CD14-positive monocyte (primary cell): ENCODE data around the gene JARID2. TPM values are rescaled to one million over a fixed set of nuclear protein-coding genes. Genes with fewer than 3 reads are reported as not detected.

Experiments used
- DNase-seq, 3 donors: peaks; one replicate each; pipeline ENCODE4 v3.0.0-alpha.2; 2011 to 2022
- H2AFZ ChIP-seq: 2 replicates; pipeline ENCODE4 v1.6.0; 2012; ENCODE audit warnings: mild to moderate bottlenecking, low read depth, low read length, inconsistent platforms; ENCODE audit not compliant: insufficient read depth, poor library complexity, severe bottlenecking
- H3K27ac ChIP-seq, 2 donors: 1 replicate in 1 of 2; 2 replicates in 1 of 2; pipeline ENCODE4 v1.5.1; 2012 to 2013; ENCODE audit warnings: low read length in 2 of 2, control low read depth in 1 of 2, inconsistent platforms in 1 of 2, low read depth in 1 of 2, mild to moderate bottlenecking in 1 of 2
- H3K27me3 ChIP-seq, 2 donors: one replicate each; pipeline versions ENCODE4 v1.6.0 to v1.6.1; 2011 to 2013; ENCODE audit warnings: low read length in 2 of 2; ENCODE audit not compliant: control insufficient read depth in 2 of 2, insufficient read depth in 2 of 2
- H3K36me3 ChIP-seq, 2 donors: replicated peaks in 1 of 2; 1 replicate in 1 of 2; 2 replicates in 1 of 2; pipeline versions ENCODE4 v1.5.1 to v1.6.1; 2012 to 2013; ENCODE audit warnings: low read length in 2 of 2, control low read depth in 1 of 2, inconsistent platforms in 1 of 2, mild to moderate bottlenecking in 1 of 2; ENCODE audit not compliant: insufficient read depth in 2 of 2, control insufficient read depth in 1 of 2
- H3K4me1 ChIP-seq, 2 donors: 1 replicate in 1 of 2; 2 replicates in 1 of 2; pipeline versions ENCODE4 v1.5.1 to v1.6.1; 2012 to 2013; ENCODE audit warnings: low read length in 2 of 2, control low read depth in 1 of 2, inconsistent platforms in 1 of 2, mild to moderate bottlenecking in 1 of 2, moderate library complexity in 1 of 2; ENCODE audit not compliant: insufficient read depth in 2 of 2, control insufficient read depth in 1 of 2
- H3K4me2 ChIP-seq: replicated peaks from 2 replicates; pipeline ENCODE3; 2012; ENCODE audit warnings: low read length, moderate library complexity, mild to moderate bottlenecking; ENCODE audit not compliant: poor library complexity, severe bottlenecking; ENCODE audit errors: extremely low read depth
- H3K4me3 ChIP-seq, 3 experiments: fragments of 200-600 bp in 1 of 3; sonication (generic) in 1 of 3; replicated peaks in 1 of 3; 1 replicate in 2 of 3; 2 replicates in 1 of 3; pipeline ENCODE4 v1.5.1; 2011 to 2013; ENCODE audit warnings: low read length in 3 of 3, mild to moderate bottlenecking in 3 of 3, control low read depth in 2 of 3, low read depth in 2 of 3, inconsistent platforms in 1 of 3, moderate library complexity in 1 of 3
- H3K79me2 ChIP-seq: 2 replicates; pipeline ENCODE4 v1.6.0; 2012; ENCODE audit warnings: mild to moderate bottlenecking, control low read depth, inconsistent platforms, low read length, moderate library complexity; ENCODE audit not compliant: insufficient read depth
- H3K9ac ChIP-seq: 2 replicates; pipeline ENCODE4 v1.6.0; 2017; ENCODE audit warnings: low read length, mild to moderate bottlenecking; ENCODE audit not compliant: insufficient read depth, poor library complexity, severe bottlenecking
- H3K9me3 ChIP-seq, 2 donors: replicated peaks in 1 of 2; 1 replicate in 1 of 2; 2 replicates in 1 of 2; pipeline versions ENCODE4 v1.5.1 to v1.6.1; 2012 to 2013; ENCODE audit warnings: low read length in 2 of 2, control low read depth in 1 of 2; ENCODE audit not compliant: control insufficient read depth in 1 of 2, insufficient read depth in 1 of 2
- H4K20me1 ChIP-seq: 2 replicates; pipeline ENCODE4 v1.6.0; 2012; ENCODE audit warnings: mild to moderate bottlenecking, low read length, control low read depth, moderate library complexity; ENCODE audit not compliant: insufficient read depth
- H3K27ac Mint-ChIP-seq, 7 donors: one replicate each; pipeline ENCODE4 v1.8.0; 2020; ENCODE audit warnings: mild to moderate bottlenecking in 7 of 7, mixed read lengths in 7 of 7, moderate library complexity in 6 of 7, inconsistent platforms in 2 of 7
- H3K27me3 Mint-ChIP-seq, 3 donors: one replicate each; pipeline ENCODE4 v1.8.0; 2021 to 2022; ENCODE audit warnings: low read depth in 3 of 3, mild to moderate bottlenecking in 3 of 3, mixed read lengths in 3 of 3, moderate library complexity in 3 of 3, inconsistent platforms in 1 of 3
- H3K36me3 Mint-ChIP-seq, 2 donors: one replicate each; pipeline ENCODE4 v1.8.0; 2020; ENCODE audit warnings: mixed read lengths in 2 of 2, inconsistent platforms in 1 of 2, mild to moderate bottlenecking in 1 of 2
- H3K4me1 Mint-ChIP-seq: one replicate; pipeline ENCODE4 v1.8.0; 2020; ENCODE audit warnings: mild to moderate bottlenecking, mixed read lengths
- H3K4me3 Mint-ChIP-seq, 2 donors: one replicate each; pipeline ENCODE4 v1.8.0; 2020; ENCODE audit warnings: mild to moderate bottlenecking in 2 of 2, mixed read lengths in 2 of 2, moderate library complexity in 1 of 2
- H3K9me3 Mint-ChIP-seq, 7 donors: one replicate each; pipeline ENCODE4 v1.8.0; 2020 to 2022; ENCODE audit warnings: mixed read lengths in 7 of 7, mild to moderate bottlenecking in 6 of 7, moderate library complexity in 6 of 7, inconsistent platforms in 2 of 7
- WGBS: methylation state at CpG from one replicate; pipeline ENCODE4 v1.1.5; 2013; ENCODE audit warnings: missing lambda C conversion rate; ENCODE audit not compliant: insufficient coverage; 5-methylcytosine and 5-hydroxymethylcytosine counted together
- intact Hi-C, 2 donors: fragments of 100-400 bp; cut with micrococcal nuclease; formaldehyde crosslinking; loops; one replicate each; pipeline versions ENCODE4 v1.15.0 to v1.15.1; 2023
- polyA plus RNA-seq, 3 donors: library from polyadenylated mRNA; depleted of rRNA in 1 of 3; unstranded in 2 of 3; stranded (reverse) in 1 of 3; fragments of 300-500 nt in 2 of 3; fragments of >200 nt in 1 of 3; fragmentation: Illumina TruSeq in 2 of 3; gene quantifications; 1 replicate in 2 of 3; 2 replicates in 1 of 3; pipeline ENCODE4 v1.2.3, GENCODE V29; 2012 to 2021
- TF ChIP-seq, protein P1 (sequence below): fragments of 200-600 bp; IDR thresholded peaks from one replicate; pipeline ENCODE4 v1.8.0; 2022; ENCODE audit warnings: antibody characterized with exemption, mild to moderate bottlenecking

JARID2 gene
- polyA plus RNA-seq, 3 donors = 6.8 to 17.5 (median 12.5) TPM

DNA sequence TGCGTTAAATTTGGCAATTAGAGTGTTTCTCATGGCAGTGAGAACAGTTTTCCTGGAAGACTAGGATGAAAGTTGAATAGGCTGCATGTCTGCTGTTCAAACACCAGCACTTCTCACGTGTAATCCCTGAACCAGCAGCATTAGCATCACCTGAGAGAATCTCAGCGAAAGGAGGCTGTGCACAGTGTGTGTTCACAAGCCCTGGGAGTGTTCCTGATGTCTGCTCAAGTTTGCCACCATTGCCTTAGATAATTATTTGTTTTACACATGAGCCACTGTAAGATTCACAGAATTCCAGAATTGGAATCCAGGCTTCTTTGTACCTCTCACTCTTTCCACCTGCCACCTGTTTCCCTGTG lies 117.3 kb downstream of the JARID2 start:
- intact Hi-C loops = loop anchor here in 1 of 2 donors (10.0 kb wide), 1 partner anchor 62 kb away; no protein-coding TSS in a partner anchor
- peaks cover 63 to 75% of the 10 kb centered on the region in 2 donors for H3K4me1 ChIP-seq

DNA sequence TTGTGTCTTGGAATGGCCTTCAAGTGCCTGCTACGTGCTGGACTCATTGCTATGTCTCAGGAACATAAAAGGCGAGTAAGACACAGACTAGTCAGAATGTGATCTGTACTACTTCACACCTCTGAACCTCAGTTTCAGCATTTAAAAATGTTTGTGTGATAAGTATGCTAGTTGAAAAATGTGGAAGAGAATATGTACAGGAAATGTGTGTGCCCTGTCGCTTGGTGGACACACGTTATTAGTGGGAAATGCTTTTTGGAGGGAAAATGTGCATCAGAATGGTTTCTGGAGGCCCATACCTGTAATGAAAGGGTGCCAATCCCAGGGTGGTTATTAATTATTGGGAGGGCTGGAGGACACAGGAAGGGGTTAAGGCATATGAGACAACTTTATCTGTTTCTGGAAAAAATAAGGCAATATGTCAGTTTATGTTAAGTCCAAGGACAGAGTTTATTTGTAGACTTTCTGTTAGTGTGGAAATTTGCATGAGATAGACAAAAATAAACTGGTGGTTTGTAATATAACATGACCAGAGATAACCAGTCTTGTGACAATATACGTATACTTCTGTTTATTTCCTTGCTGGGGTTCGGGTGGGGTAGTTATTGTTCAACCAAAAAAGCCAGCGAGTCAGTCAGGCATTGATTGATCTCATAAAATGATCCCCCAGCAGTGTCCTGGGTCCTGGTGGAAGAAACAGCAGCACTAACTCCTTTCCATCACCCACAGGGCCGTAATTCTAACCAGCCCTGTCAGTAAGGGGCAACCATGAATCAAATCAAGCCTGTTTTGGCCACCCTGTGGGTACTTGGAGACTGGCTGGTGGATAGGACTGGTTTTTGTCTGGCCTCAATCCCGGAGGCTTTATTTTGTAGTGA lies 117.9 kb downstream of the JARID2 start:
- peaks cover 98% of the 10 kb centered on the region for H4K20me1 ChIP-seq
- H3K36me3 Mint-ChIP-seq = peaks cover 3 to 14% of the 10 kb centered on the region in 2 donors
- peaks cover 97% of the 10 kb centered on the region for H3K79me2 ChIP-seq
- no peak overlapping the region for H2AFZ ChIP-seq
- peak overlapping the region in 5 of 7 donors; percentile 51 to 90 (median 82) for H3K27ac Mint-ChIP-seq
- H3K4me2 ChIP-seq = no peak overlapping the region
- no peak overlapping the region for H3K4me3 ChIP-seq
- DNase-seq = no peak
- no peaks in the 10 kb centered on the region for H3K9me3 Mint-ChIP-seq
- H3K4me1 Mint-ChIP-seq = peaks cover 32% of the 10 kb centered on the region
- H3K4me1 ChIP-seq = peaks cover 67 to 78% of the 10 kb centered on the region in 2 donors
- H3K4me3 Mint-ChIP-seq = no peak overlapping the region
- H3K27ac ChIP-seq = peak overlapping the region; percentile 1 to 75
- no peak overlapping the region for H3K9ac ChIP-seq
- no peaks in the 10 kb centered on the region for H3K27me3 Mint-ChIP-seq
- intact Hi-C loops = loop anchor here in 1 of 2 donors (10.0 kb wide), 1 partner anchor 61 kb away; no protein-coding TSS in a partner anchor
- H3K27me3 ChIP-seq = no peaks in the 10 kb centered on the region
- WGBS = 21% methylated on average over 4 of the region's 9 CpGs
- H3K9me3 ChIP-seq = no peaks in the 10 kb centered on the region
- TF ChIP-seq, protein P1, sequence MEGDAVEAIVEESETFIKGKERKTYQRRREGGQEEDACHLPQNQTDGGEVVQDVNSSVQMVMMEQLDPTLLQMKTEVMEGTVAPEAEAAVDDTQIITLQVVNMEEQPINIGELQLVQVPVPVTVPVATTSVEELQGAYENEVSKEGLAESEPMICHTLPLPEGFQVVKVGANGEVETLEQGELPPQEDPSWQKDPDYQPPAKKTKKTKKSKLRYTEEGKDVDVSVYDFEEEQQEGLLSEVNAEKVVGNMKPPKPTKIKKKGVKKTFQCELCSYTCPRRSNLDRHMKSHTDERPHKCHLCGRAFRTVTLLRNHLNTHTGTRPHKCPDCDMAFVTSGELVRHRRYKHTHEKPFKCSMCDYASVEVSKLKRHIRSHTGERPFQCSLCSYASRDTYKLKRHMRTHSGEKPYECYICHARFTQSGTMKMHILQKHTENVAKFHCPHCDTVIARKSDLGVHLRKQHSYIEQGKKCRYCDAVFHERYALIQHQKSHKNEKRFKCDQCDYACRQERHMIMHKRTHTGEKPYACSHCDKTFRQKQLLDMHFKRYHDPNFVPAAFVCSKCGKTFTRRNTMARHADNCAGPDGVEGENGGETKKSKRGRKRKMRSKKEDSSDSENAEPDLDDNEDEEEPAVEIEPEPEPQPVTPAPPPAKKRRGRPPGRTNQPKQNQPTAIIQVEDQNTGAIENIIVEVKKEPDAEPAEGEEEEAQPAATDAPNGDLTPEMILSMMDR = no peak
- H3K36me3 ChIP-seq = no peaks in the 10 kb centered on the region

More for the DNA sequence above, 117.3 kb downstream of the JARID2 start:
- no peak overlapping the region for H3K4me3 Mint-ChIP-seq
- no peak overlapping the region for H3K27ac Mint-ChIP-seq
- H4K20me1 ChIP-seq = peaks cover 98% of the 10 kb centered on the region
- H3K9me3 ChIP-seq = no peaks in the 10 kb centered on the region
- no peaks in the 10 kb centered on the region for H3K27me3 ChIP-seq
- H3K4me1 Mint-ChIP-seq = peaks cover 31% of the 10 kb centered on the region
- DNase-seq = no peak
- peak overlapping the region in 1 of 2 donors; percentile 75 for H3K27ac ChIP-seq
- TF ChIP-seq, protein P1 = no peak
- 88% methylated on average over 3 of the region's 3 CpGs for WGBS
- peak overlapping the region; percentile 22 for H3K4me2 ChIP-seq
- no peaks in the 10 kb centered on the region for H3K27me3 Mint-ChIP-seq
- H3K36me3 Mint-ChIP-seq = peaks cover 3 to 16% of the 10 kb centered on the region in 2 donors
- no peaks in the 10 kb centered on the region for H3K9me3 Mint-ChIP-seq
- H2AFZ ChIP-seq = no peak overlapping the region
- H3K36me3 ChIP-seq = no peaks in the 10 kb centered on the region
- H3K79me2 ChIP-seq = peaks cover 99% of the 10 kb centered on the region
- no peak overlapping the region for H3K9ac ChIP-seq
- H3K4me3 ChIP-seq = no peak overlapping the region
